GM12891 (cell line): ENCODE data around the gene ZNF487.
"Not testable (repeated sequence)": the region's sequence is repeated elsewhere in the genome, so short reads cannot be mapped to it uniquely, and the experiment has no call there.

Experiments
- DNase-seq: peaks from one replicate; pipeline ENCODE4 v3.0.0; 2011; ENCODE audit warnings: low spot score; ENCODE audit not compliant: insufficient read length
- FAIRE-seq: peaks from 2 replicates; lab custom pipeline; 2011; peaks lifted over from hg19 to GRCh38; lab: Jason Lieb, UNC
- PAX5 ChIP-seq: IDR thresholded peaks from 2 replicates; pipeline ENCODE4 v1.6.1; 2011; ENCODE audit warnings: low read length, moderate library complexity, mild to moderate bottlenecking; ENCODE audit not compliant: insufficient read depth, severe bottlenecking
- POLR2A ChIP-seq: IDR thresholded peaks from 2 replicates; pipeline ENCODE4 v1.6.1; 2011; ENCODE audit warnings: low read depth, low read length, control low read depth
- POLR2AphosphoS5 ChIP-seq: IDR thresholded peaks from 2 replicates; pipeline ENCODE4 v1.6.1; 2011; ENCODE audit warnings: low read depth, low read length, control low read depth
- POU2F2 ChIP-seq: IDR thresholded peaks from 2 replicates; pipeline ENCODE4 v1.6.1; 2011; ENCODE audit warnings: low read depth, mild to moderate bottlenecking, control low read depth, low read length, moderate library complexity
- SPI1 ChIP-seq: IDR thresholded peaks from 2 replicates; pipeline ENCODE4 v1.6.1; 2011; ENCODE audit warnings: low read depth, low read length, control low read depth
- TAF1 ChIP-seq: IDR thresholded peaks from 2 replicates; pipeline ENCODE4 v1.6.1; 2011; ENCODE audit warnings: low read depth, low read length, control low read depth

Gene ZNF487

DNA sequence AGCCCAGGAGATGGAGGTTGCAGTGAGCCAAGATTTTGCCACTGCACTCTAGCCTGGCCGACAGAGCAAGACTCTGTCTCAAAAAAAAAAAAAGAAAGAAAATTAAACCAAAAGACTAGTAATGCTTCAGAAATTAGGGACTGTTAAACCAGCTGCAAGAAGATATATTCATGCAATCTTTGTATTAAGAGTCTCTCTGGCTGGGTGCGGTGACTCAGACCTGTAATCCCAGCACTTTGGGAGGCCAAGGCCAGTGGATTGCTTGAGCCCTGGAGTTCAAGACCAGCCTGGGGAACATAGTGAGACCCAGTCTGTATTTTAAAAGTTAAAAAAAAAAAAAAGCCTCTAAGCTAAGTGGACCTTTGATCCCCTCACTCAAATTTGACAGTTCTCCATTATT is 25.4 kb upstream of the ZNF487 start:
- TF ChIP-seq POU2F2 (no peak), TAF1 (no peak), PAX5 (no peak), POLR2A (no peak), SPI1 (no peak)
- FAIRE-seq (no peak), DNase-seq (no peak)

DNA sequence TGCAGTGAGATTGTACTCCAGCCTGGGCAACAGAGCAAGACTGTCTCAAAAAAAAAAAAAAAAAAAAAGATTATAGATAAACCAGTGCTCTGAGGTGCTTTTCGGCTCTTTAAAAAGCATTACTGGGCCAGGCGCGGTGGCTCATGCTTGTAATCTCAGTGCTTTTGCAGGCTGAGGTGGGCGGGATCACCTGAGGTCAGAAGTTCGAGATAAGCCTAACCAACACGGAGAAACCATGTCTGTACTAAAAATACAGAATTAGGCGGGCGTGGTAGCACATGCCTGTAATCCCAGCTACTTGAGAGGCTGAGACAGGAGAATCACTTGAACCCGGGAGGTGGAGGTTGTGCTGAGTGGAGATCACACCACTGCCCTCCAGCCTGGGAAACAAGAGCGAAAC is 21.4 kb upstream of the ZNF487 start:
- FAIRE-seq (no peak), DNase-seq (no peak)

DNA sequence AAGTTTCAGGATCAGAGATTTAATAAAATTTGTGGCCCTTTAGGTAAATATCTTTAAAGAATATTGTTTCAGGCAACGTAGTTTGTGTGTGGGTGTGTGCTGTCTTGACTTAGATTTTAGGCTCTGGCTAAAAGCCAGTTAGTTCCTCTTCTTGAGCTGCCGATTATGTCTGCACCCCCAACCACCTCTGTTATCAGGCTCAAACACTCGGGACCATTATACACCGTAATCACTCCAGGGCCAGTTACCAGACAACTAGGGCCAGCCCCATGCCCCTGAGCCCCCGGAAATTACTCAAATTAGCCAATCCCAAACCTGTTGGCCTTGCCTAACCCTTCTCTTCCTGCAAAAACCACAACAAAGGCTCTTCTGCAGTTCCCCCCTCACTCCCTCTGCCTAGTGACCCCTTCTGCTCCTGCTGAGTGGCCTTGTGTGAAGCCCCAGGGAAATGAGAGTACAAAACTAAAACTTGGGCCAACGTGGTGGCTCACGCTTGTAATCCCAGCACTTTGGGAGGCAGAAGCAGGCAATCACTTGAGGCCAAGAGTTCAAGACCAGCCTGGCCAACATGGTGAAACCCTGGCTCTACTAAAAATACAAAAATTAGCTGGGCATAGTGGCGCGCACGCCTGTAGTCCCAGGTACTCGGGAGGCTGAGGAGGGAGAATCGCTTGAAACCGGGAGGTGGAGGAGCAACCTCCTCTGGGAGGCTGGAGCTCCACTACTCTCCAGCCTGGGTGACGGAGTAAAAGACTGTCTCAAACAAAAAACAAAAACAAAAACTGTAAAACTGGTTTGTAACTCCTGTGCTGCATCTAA is 18.8 kb upstream of the ZNF487 start:
- TF ChIP-seq POLR2AphosphoS5: no peak
- peak; percentile 49 for TF ChIP-seq SPI1
- FAIRE-seq: peak; percentile 91
- DNase-seq: peak; percentile 47

More for the DNA sequence above, 21.4 kb upstream of the ZNF487 start:
- no peak for TF ChIP-seq POLR2AphosphoS5
- no peak for TF ChIP-seq POU2F2
- TF ChIP-seq PAX5: no peak

DNA sequence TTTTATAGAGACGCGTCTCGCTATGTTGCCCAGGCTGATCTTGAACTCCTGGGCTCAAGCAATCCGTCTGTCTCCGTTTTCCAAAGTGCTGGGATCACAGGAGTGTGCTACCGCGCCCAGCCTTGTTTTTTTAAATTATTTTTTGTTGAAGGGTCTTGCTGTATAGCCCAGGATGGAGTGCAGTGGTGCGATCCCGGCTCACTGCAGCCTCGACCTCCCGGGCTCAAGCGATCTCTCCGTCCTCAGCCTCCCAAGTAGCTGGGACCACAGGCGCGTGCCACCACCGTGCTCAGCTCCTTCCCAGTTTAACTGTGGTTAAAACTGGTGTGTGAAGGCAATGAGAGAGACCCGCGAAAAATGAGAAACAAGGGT is 16.9 kb upstream of the ZNF487 start:
- TF ChIP-seq SPI1 (no peak), POLR2AphosphoS5 (no peak), PAX5 (no peak), POLR2A (no peak), TAF1 (no peak)
- DNase-seq: no peak
- peak; percentile 26 for FAIRE-seq

DNA sequence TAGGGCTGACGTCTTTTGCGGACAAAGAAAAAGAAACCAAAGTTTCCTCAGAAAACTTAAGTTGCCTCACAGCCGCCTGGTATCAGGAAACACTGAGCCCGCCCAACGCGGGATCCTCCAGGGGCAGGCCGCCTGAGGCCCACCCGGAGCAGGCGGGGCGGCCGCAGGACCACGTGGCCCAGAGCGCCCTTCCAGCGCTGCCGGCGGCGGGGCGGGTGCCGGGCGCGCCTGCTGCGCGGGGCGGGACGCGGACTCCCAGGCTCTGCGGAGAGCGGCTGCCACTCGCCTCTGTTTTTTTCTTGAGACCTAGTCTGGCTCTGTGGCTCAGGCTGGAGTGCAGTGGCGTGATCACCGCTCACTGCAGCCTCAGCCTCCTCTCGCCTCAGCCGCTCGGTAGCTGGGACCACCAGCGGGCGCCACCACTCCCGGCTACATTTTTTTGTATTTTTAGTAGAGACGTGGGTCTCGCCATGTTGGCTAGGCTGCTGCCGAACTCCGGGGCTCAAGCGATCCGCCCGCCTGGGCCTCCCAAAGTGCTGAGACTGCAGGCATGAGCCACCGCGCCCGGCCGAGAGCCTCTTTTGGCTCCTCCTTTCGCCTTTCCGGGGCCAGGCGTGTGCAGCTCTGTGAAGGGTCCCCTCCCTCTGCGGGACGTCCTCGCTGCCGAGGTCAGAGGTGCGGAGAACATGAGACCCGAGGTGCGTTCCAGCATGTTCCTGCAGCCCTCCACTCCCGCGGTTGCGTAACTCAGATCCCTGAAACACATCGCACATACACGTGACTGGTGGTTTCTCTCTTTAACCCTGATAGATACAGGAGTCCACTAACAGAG is 16.3 kb upstream of the ZNF487 start:
- peak; percentile 86 for FAIRE-seq
- TF ChIP-seq POU2F2 (no peak), SPI1 (no peak), PAX5 (no peak), POLR2A (peak; percentile 70), POLR2AphosphoS5 (peak; percentile 59; the same call in 1 of the 2 replicates), TAF1 (peak; percentile 59; the same call in 1 of the 2 replicates)
- DNase-seq: peak; percentile 56

- DNase-seq (no peak), FAIRE-seq (no peak)
- TF ChIP-seq POU2F2 (no peak), TAF1 (no peak), SPI1 (no peak), POLR2AphosphoS5 (no peak), POLR2A (no peak), PAX5 (no peak)
Observed at GRCh38 chr10:43421201-43421507, 15.8 kb upstream of the ZNF487 start.

GRCh38 chr10:43421519-43421918 is 15.4 kb upstream of the ZNF487 start:
- TF ChIP-seq TAF1: no peak
- TF ChIP-seq PAX5: no peak
- no peak for TF ChIP-seq POLR2AphosphoS5
- TF ChIP-seq POU2F2: no peak
- TF ChIP-seq SPI1: no peak
- TF ChIP-seq POLR2A: no peak
- DNase-seq: no peak
- FAIRE-seq: no peak

DNA sequence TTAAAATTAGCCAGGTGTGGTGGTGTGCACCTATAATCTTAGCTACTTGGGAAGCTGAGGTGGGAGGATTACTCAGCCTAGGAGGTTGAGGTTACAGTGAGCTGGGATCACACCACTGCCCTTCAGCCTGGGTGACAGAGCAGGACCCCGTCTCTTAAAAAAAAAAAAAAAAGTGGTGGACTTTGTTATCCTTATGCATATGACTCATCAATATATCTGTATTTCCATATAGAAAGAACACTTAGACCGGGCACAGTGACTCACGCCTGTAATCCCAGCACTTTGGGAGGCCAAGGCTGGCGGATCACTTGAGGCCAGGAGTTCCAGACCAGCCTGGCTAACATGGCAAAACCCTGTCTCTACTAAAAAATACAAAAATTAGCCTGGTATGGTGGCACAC is 15.0 kb upstream of the ZNF487 start:
- FAIRE-seq, DNase-seq: not testable (repeated sequence)

- no peak for TF ChIP-seq POLR2A
- no peak for TF ChIP-seq TAF1
- TF ChIP-seq POU2F2: no peak
- TF ChIP-seq POLR2AphosphoS5: no peak
- TF ChIP-seq SPI1: no peak
- no peak for TF ChIP-seq PAX5
- FAIRE-seq (no peak), DNase-seq (no peak)
Observed at GRCh38 chr10:43424416-43424815, 12.5 kb upstream of the ZNF487 start.

DNA sequence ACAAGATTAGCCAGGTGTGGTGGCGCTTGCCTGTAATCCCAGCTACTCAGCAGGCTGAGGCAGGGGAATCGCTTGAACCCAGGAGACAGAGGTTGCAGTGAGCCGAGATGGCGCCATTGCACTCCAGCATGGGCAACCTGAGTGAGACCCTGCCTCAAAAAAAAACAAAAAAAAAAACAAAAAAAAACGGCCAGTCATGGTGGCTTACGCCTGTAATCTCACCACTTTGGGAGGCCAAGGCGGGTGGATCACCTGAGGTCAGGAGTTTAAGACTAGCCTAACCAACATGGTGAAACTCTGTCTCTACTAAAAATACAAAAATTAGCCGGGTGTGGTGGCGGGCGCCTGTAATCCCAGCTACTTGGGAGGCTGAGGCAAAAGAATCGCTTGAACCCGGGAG is 10.4 kb upstream of the ZNF487 start:
- FAIRE-seq, DNase-seq: not testable (repeated sequence)
